ENCODE results near the gene ANKRD13A.
"Not testable (repeated sequence)": the region's sequence is repeated elsewhere in the genome, so short reads cannot be mapped to it uniquely, and the experiment has no call there.

The ANKRD13A gene

GRCh38 chr12:110010853-110011723 is 11.9 kb downstream of the ANKRD13A start:
- DNase-seq: no peak

- no peak for DNase-seq
These were observed 12.9 kb downstream of the ANKRD13A start for GRCh38 chr12:110012137-110012536.

GRCh38 chr12:110012659-110013058 is 13.4 kb downstream of the ANKRD13A start:
- DNase-seq: no peak

GRCh38 chr12:110015132-110015531 is 15.9 kb downstream of the ANKRD13A start:
- DNase-seq: no peak

- DNase-seq: no peak
These were observed 21.7 kb downstream of the ANKRD13A start for GRCh38 chr12:110020956-110021355.

GRCh38 chr12:110023059-110023980 is 24.1 kb downstream of the ANKRD13A start:
- DNase-seq: peak in 1 of 2 experiments; percentile 10

- no peak for DNase-seq
These were observed 24.8 kb downstream of the ANKRD13A start for GRCh38 chr12:110024051-110024450.

GRCh38 chr12:110028323-110028722 is 29.1 kb downstream of the ANKRD13A start:
- no peak for DNase-seq

GRCh38 chr12:110029290-110029815 is 30.1 kb downstream of the ANKRD13A start:
- no peak for DNase-seq

- DNase-seq: no peak
These were observed 34.7 kb downstream of the ANKRD13A start for GRCh38 chr12:110033888-110034287.

GRCh38 chr12:110035534-110036104 is 36.4 kb downstream of the ANKRD13A start:
- no peak for DNase-seq

GRCh38 chr12:110037315-110037714 is 38.1 kb downstream of the ANKRD13A start:
- no peak for DNase-seq

GRCh38 chr12:110038741-110039084 is 39.5 kb downstream of the ANKRD13A start:
- no peak for DNase-seq

- DNase-seq: no peak
These were observed 40.0 kb downstream of the ANKRD13A start for GRCh38 chr12:110039085-110039807.

- DNase-seq: no peak
These were observed 43.0 kb downstream of the ANKRD13A start for GRCh38 chr12:110042264-110042663.

GRCh38 chr12:110046451-110047187 is 47.4 kb downstream of the ANKRD13A start:
- no peak for DNase-seq

GRCh38 chr12:110047297-110047940 is 48.2 kb downstream of the ANKRD13A start:
- DNase-seq: no peak

GRCh38 chr12:110048242-110049027 is 49.2 kb downstream of the ANKRD13A start, which contains the start of gene C12orf76:
C12orf76 (minus strand) TSS chr12:110048522; CDS start chr12:110048495, 27 bp downstream.
- DNase-seq: peak; percentile 94 to 98

GRCh38 chr12:110049034-110049433 is 49.8 kb downstream of the ANKRD13A start:
- not testable (repeated sequence) for DNase-seq

GRCh38 chr12:110049666-110050065 is 50.4 kb downstream of the ANKRD13A start:
- DNase-seq: not testable (repeated sequence)

Data from NCI-H2081 (cell line).